Nephron progenitor cell (in vitro differentiated cells): Measurements from ENCODE around the gene BCL11B.

Experiments used
- DNase-seq: peaks from one replicate; pipeline ENCODE4 v3.0.0; 2021
- H3K27ac Mint-ChIP-seq: 2 replicates; pipeline ENCODE4 v1.8.0; 2021; ENCODE audit warnings: mild to moderate bottlenecking, moderate library complexity, mixed read lengths
- H3K27me3 Mint-ChIP-seq: 2 replicates; pipeline ENCODE4 v1.8.0; 2021; ENCODE audit warnings: mild to moderate bottlenecking, low read depth, mixed read lengths; ENCODE audit not compliant: poor library complexity
- H3K36me3 Mint-ChIP-seq: 2 replicates; pipeline ENCODE4 v1.8.0; 2021; ENCODE audit warnings: low read depth, mixed read lengths
- H3K4me1 Mint-ChIP-seq: 2 replicates; pipeline ENCODE4 v1.8.0; 2021; ENCODE audit warnings: mixed read lengths
- H3K4me3 Mint-ChIP-seq: 2 replicates; pipeline ENCODE4 v1.8.0; 2021; ENCODE audit warnings: mild to moderate bottlenecking, moderate library complexity, mixed read lengths
- H3K9me3 Mint-ChIP-seq: 2 replicates; pipeline ENCODE4 v1.8.0; 2021; ENCODE audit warnings: mild to moderate bottlenecking, moderate library complexity, mixed read lengths
- CTCF ChIP-seq: fragments of 200-600 bp; sonication (generic); IDR thresholded peaks from 2 replicates; pipeline ENCODE4 v1.5.0; 2021; ENCODE audit warnings: antibody characterized with exemption

The BCL11B gene

DNA sequence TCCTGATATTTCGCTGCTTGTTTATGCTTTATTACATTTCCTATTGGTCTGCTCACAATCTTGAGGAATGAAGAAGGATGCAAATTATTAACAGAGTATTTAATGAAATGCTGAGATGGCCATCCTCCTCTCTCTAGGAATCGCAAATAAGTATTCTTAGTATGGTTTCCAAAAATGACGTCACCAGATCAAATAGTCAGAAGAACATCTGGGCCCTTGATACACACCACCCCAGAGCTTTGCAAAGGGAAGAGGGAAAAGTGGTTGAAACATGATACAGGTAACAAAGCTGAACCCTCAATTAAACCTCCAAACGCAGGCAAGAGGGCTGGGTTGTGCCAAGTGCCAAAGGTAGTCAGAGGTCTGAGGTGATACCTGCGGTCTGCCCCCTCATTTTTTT lies 107.3 kb downstream of the BCL11B start:
- TF ChIP-seq CTCF: no peak
- peaks cover 13% of the 10 kb centered on the region for H3K9me3 Mint-ChIP-seq
- H3K4me3 Mint-ChIP-seq: no peak overlapping the region
- no peaks in the 10 kb centered on the region for H3K36me3 Mint-ChIP-seq
- H3K27ac Mint-ChIP-seq: no peak overlapping the region
- peaks cover 10% of the 10 kb centered on the region for H3K27me3 Mint-ChIP-seq
- H3K4me1 Mint-ChIP-seq: no peaks in the 10 kb centered on the region
- DNase-seq: no peak

- Mint-ChIP-seq H3K36me3 (no peaks in the 10 kb centered on the region), H3K4me3 (no peak overlapping the region), H3K27ac (peak overlapping the region; percentile 21), H3K9me3 (peaks cover 13% of the 10 kb centered on the region), H3K4me1 (no peaks in the 10 kb centered on the region), H3K27me3 (peaks cover 15% of the 10 kb centered on the region)
- DNase-seq: no peak
- TF ChIP-seq CTCF: no peak
Measured at GRCh38 chr14:99163446-99163845, 108.6 kb downstream of the BCL11B start.

DNA sequence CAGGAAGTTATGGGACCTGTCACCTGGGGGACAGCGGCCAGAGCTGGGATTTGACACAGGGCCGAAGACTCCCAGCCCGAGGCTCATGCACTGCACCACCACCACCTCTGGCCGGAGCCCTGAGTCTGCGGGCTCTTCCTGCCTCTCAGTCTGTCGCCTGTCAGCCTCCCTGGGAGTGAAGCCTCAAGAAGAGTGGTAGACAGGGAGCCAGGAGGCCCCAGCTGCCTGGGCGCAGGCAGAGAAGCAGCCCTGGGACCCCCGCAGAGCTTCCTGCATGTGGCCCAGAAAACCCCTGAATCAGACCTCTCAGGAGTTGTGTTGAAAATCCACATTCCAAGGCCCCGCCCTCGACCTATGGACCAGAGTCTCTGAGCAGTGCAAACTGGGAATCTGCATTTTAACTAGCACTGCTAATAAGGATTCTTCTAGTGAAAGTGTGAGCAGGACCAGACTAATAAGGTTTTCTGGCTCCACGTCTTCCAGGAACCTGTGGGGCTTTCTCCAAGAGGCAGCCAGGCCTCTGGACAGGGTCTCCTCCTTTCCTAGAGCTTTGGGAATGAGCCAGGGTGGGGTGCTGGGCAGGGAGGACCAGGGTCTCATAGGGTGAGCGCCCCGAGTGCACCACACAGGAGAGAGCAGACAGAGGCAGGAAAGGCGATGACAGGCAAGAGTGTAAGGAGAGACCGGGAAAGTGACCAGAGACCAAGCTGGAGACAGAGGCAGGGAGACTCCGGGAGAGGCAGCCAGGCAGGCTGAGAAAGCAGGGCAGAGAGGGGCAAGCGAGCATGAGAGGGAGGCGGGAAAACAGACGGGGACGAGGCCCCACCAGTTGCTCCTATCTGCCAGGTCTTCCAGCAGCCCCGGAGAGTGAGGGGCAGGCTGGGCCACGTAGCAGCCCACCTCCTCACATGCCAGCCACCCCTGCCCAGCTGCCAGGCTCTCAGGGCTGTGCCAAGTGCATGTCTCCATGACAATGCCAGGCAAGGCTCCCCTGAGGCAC lies 112.4 kb downstream of the BCL11B start:
- Mint-ChIP-seq H3K4me1 (no peaks in the 10 kb centered on the region), H3K4me3 (no peak overlapping the region), H3K27ac (no peak overlapping the region), H3K27me3 (peaks cover 13% of the 10 kb centered on the region), H3K9me3 (peaks cover 13% of the 10 kb centered on the region), H3K36me3 (no peaks in the 10 kb centered on the region)
- no peak for TF ChIP-seq CTCF
- DNase-seq: no peak

GRCh38 chr14:99158646-99159165 lies 113.3 kb downstream of the BCL11B start:
- DNase-seq: no peak
- no peaks in the 10 kb centered on the region for H3K4me1 Mint-ChIP-seq
- H3K36me3 Mint-ChIP-seq: no peaks in the 10 kb centered on the region
- H3K27ac Mint-ChIP-seq: no peak overlapping the region
- no peak overlapping the region for H3K4me3 Mint-ChIP-seq
- TF ChIP-seq CTCF: no peak
- peaks cover 19% of the 10 kb centered on the region for H3K27me3 Mint-ChIP-seq
- H3K9me3 Mint-ChIP-seq: peaks cover 13% of the 10 kb centered on the region

DNA sequence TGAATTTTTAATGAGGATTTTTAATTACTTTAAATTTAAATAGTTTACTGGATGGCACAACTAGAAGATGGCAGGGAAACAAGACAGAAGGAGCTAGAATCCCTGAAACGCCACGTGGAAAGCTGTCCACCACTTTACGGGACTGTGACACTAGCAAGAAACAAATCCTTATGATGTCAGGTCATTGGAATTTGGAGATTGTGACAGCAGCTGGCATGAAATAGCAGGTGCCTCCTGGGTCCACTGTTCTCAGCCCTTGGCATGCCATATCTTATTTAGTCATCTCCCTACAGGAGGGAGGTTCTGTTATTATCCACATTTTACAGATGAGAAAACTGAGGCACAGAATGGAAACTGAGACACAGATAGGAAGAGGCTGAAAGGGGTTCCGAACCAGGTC lies 113.8 kb downstream of the BCL11B start:
- Mint-ChIP-seq H3K36me3 (no peaks in the 10 kb centered on the region), H3K4me1 (no peaks in the 10 kb centered on the region), H3K4me3 (no peak overlapping the region), H3K27ac (no peak overlapping the region), H3K27me3 (peaks cover 15% of the 10 kb centered on the region), H3K9me3 (peaks cover 9% of the 10 kb centered on the region)
- TF ChIP-seq CTCF: no peak
- no peak for DNase-seq

- Mint-ChIP-seq H3K27ac (no peak overlapping the region), H3K4me1 (no peaks in the 10 kb centered on the region), H3K4me3 (no peak overlapping the region), H3K27me3 (peaks cover 14% of the 10 kb centered on the region), H3K9me3 (peaks cover 9% of the 10 kb centered on the region), H3K36me3 (no peaks in the 10 kb centered on the region)
- no peak for TF ChIP-seq CTCF
- DNase-seq: no peak
Measured at GRCh38 chr14:99157676-99158075, 114.3 kb downstream of the BCL11B start.
